ENCODE data around the gene CEL.

Gene CEL

GRCh38 chr9:133106511-133107244 is 44.9 kb downstream of the CEL start:
- Mint-ChIP-seq H3K4me3 (no peak overlapping the region), H3K4me1 (peaks cover 5% of the 10 kb centered on the region), H3K27me3 (no peaks in the 10 kb centered on the region), H3K27ac (ENCODE audit: low read depth) (peak overlapping the region; percentile 36), H3K9me3 (no peaks in the 10 kb centered on the region), H3K36me3 (ENCODE audit: insufficient read depth) (peaks cover 40% of the 10 kb centered on the region)
- no peak for DNase-seq (ENCODE audit: low spot score in 2 of 2)
- no peak for ATAC-seq (replicated peaks; ENCODE audit: extremely low read depth, poor library complexity, severe bottlenecking)

GRCh38 chr9:133107245-133107722 is 45.5 kb downstream of the CEL start:
- no peak overlapping the region for H3K4me3 Mint-ChIP-seq
- ATAC-seq (replicated peaks; ENCODE audit: extremely low read depth, poor library complexity, severe bottlenecking), result no peak

GRCh38 chr9:133107961-133108793 is 46.4 kb downstream of the CEL start:
- Mint-ChIP-seq H3K9me3 (no peaks in the 10 kb centered on the region), H3K36me3 (ENCODE audit: insufficient read depth) (peaks cover 42% of the 10 kb centered on the region), H3K27me3 (no peaks in the 10 kb centered on the region), H3K27ac (ENCODE audit: low read depth) (no peak overlapping the region), H3K4me3 (no peak overlapping the region), H3K4me1 (peaks cover 14% of the 10 kb centered on the region)
- ATAC-seq (replicated peaks; ENCODE audit: extremely low read depth, poor library complexity, severe bottlenecking), result no peak
- DNase-seq (ENCODE audit: low spot score in 2 of 2), result no peak

More at GRCh38 chr9:133107245-133107722, 45.5 kb downstream of the CEL start:
- peaks cover 8% of the 10 kb centered on the region for H3K4me1 Mint-ChIP-seq
- peaks cover 41% of the 10 kb centered on the region for H3K36me3 Mint-ChIP-seq (ENCODE audit: insufficient read depth)
- no peaks in the 10 kb centered on the region for H3K27me3 Mint-ChIP-seq
- DNase-seq (ENCODE audit: low spot score in 2 of 2), result no peak
- peak overlapping the region; percentile 36 for H3K27ac Mint-ChIP-seq (ENCODE audit: low read depth)
- H3K9me3 Mint-ChIP-seq, result no peaks in the 10 kb centered on the region

- Mint-ChIP-seq H3K4me1 (peaks cover 18% of the 10 kb centered on the region), H3K4me3 (no peak overlapping the region), H3K27me3 (no peaks in the 10 kb centered on the region), H3K36me3 (ENCODE audit: insufficient read depth) (peaks cover 41% of the 10 kb centered on the region), H3K27ac (ENCODE audit: low read depth) (peak overlapping the region; percentile 46), H3K9me3 (no peaks in the 10 kb centered on the region)
- ATAC-seq (replicated peaks; ENCODE audit: extremely low read depth, poor library complexity, severe bottlenecking) (no peak), DNase-seq (ENCODE audit: low spot score in 2 of 2) (no peak)
These were observed 47.2 kb downstream of the CEL start for GRCh38 chr9:133108794-133109641.

- H3K27ac Mint-ChIP-seq (ENCODE audit: low read depth), result peak overlapping the region; percentile 46
- peaks cover 18% of the 10 kb centered on the region for H3K4me1 Mint-ChIP-seq
- no peak for DNase-seq (ENCODE audit: low spot score in 2 of 2)
- ATAC-seq (replicated peaks; ENCODE audit: extremely low read depth, poor library complexity, severe bottlenecking), result no peak
- H3K36me3 Mint-ChIP-seq (ENCODE audit: insufficient read depth), result peaks cover 41% of the 10 kb centered on the region
- no peaks in the 10 kb centered on the region for H3K27me3 Mint-ChIP-seq
- no peak overlapping the region for H3K4me3 Mint-ChIP-seq
- no peaks in the 10 kb centered on the region for H3K9me3 Mint-ChIP-seq
These were observed 48.3 kb downstream of the CEL start for GRCh38 chr9:133109931-133110650.

- ATAC-seq (replicated peaks; ENCODE audit: extremely low read depth, poor library complexity, severe bottlenecking), result no peak
- Mint-ChIP-seq H3K27ac (ENCODE audit: low read depth) (peak overlapping the region; percentile 94), H3K4me1 (peaks cover 30% of the 10 kb centered on the region), H3K4me3 (no peak overlapping the region), H3K9me3 (no peaks in the 10 kb centered on the region), H3K36me3 (ENCODE audit: insufficient read depth) (peaks cover 39% of the 10 kb centered on the region), H3K27me3 (no peaks in the 10 kb centered on the region)
- DNase-seq (ENCODE audit: low spot score in 2 of 2), result no peak
These were observed 50.3 kb downstream of the CEL start for GRCh38 chr9:133111808-133112662.

GRCh38 chr9:133112663-133113026 is 50.9 kb downstream of the CEL start:
- DNase-seq (ENCODE audit: low spot score in 2 of 2) (peak in 1 of 2 donors; percentile 57), ATAC-seq (replicated peaks; ENCODE audit: extremely low read depth, poor library complexity, severe bottlenecking) (peak; percentile 72)
- no peaks in the 10 kb centered on the region for H3K9me3 Mint-ChIP-seq
- H3K4me3 Mint-ChIP-seq, result peak overlapping the region; percentile 44
- H3K36me3 Mint-ChIP-seq (ENCODE audit: insufficient read depth), result peaks cover 41% of the 10 kb centered on the region
- H3K27ac Mint-ChIP-seq (ENCODE audit: low read depth), result peak overlapping the region; percentile 94
- H3K4me1 Mint-ChIP-seq, result peaks cover 35% of the 10 kb centered on the region
- H3K27me3 Mint-ChIP-seq, result no peaks in the 10 kb centered on the region

- Mint-ChIP-seq H3K9me3 (no peaks in the 10 kb centered on the region), H3K4me3 (peak overlapping the region; percentile 44), H3K4me1 (peaks cover 42% of the 10 kb centered on the region), H3K27me3 (no peaks in the 10 kb centered on the region), H3K27ac (ENCODE audit: low read depth) (peak overlapping the region; percentile 94), H3K36me3 (ENCODE audit: insufficient read depth) (peaks cover 39% of the 10 kb centered on the region)
- ATAC-seq (replicated peaks; ENCODE audit: extremely low read depth, poor library complexity, severe bottlenecking) (no peak), DNase-seq (ENCODE audit: low spot score in 2 of 2) (no peak)
These were observed 51.6 kb downstream of the CEL start for GRCh38 chr9:133113163-133113948.

GRCh38 chr9:133113949-133114885 is 52.4 kb downstream of the CEL start:
- Mint-ChIP-seq H3K4me1 (peaks cover 50% of the 10 kb centered on the region), H3K27ac (ENCODE audit: low read depth) (peak overlapping the region; percentile 94), H3K27me3 (no peaks in the 10 kb centered on the region), H3K9me3 (no peaks in the 10 kb centered on the region), H3K36me3 (ENCODE audit: insufficient read depth) (peaks cover 36% of the 10 kb centered on the region), H3K4me3 (peak overlapping the region; percentile 44)
- ATAC-seq (replicated peaks; ENCODE audit: extremely low read depth, poor library complexity, severe bottlenecking) (no peak), DNase-seq (ENCODE audit: low spot score in 2 of 2) (no peak)
